ENCODE results near the gene C1QTNF3.
"Not testable (repeated sequence)": the region's sequence is repeated elsewhere in the genome, so short reads cannot be mapped to it uniquely, and the experiment has no call there.

C1QTNF3 gene

DNA sequence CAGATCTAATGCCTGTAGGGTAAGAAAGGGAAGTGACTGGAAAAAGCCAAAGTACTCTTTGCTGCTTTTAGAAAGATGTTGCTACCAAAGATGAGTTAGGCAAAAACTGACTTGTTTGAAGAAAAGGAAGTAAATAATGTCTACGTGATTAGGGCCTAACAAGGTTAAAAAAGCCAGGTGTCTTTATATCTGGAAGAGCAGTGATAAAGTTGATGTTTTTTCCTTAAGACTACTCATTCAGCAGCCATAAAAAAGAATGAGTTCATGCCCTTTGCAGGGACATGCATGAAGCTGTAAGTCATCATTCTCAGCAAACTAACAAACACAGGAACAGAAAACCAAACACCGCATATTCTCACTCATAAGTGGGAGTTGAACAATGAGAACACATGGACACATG is 21.7 kb downstream of the C1QTNF3 start:
- DNase-seq (ENCODE audit: low read depth) = no peak

DNA sequence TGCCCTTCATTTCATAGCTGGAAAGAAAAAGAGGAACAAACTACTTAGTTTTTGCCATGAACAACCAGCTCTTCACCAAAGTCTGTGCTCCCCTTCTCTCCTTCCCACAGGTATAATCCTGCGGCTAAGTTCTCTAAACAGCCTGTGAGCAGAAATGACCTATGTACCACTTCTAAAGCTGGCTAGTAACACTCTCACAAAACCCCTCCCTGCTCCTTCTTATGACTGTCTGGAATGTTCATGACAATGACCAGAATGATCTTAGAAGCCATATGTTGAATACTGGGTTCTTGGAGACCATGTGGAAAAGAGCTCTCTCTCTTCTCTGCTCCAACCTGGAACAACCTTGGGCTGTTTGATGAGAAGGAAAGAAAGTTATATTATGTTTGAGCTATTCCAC is 22.3 kb downstream of the C1QTNF3 start:
- DNase-seq (ENCODE audit: low read depth) = no peak

DNA sequence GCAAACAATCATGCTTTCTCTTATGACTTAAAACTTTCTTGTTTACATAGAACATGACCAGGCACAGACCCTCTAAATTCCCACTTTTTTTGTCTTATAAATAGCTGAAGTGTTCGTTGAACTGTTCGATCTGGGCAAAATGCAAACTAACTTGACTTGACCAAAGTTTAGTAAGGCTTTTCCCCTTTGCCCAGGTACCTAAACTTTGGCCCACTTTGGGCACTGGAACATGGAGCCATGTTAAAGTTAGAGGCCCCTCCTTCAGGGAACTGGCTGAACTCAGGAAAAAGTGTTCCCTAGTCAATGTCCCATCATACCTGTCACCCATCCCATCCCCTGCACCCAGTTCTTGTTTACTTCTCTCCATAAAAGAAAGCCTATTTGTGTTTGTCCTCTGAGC is 25.8 kb downstream of the C1QTNF3 start:
- DNase-seq (ENCODE audit: low read depth) = no peak

DNA sequence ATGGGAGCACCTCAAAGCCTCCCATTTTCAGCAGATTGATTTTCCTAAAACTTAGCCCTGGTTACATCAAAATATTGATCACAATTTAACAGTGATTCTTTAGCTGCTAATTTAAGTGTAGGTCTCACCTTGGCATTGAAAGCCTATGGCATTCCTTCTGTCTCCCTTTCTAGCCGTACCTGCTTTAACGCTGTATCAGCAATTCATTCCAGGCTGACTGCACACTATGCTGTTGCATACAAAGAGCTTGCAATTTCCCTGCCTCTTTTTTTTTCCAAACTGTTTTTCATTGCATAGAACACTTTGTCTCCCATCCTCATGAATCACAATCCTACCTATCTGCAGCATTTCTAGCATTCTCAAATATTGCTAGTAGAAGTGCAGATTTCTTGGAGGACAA is 26.3 kb downstream of the C1QTNF3 start:
- no peak for DNase-seq (ENCODE audit: low read depth)

DNA sequence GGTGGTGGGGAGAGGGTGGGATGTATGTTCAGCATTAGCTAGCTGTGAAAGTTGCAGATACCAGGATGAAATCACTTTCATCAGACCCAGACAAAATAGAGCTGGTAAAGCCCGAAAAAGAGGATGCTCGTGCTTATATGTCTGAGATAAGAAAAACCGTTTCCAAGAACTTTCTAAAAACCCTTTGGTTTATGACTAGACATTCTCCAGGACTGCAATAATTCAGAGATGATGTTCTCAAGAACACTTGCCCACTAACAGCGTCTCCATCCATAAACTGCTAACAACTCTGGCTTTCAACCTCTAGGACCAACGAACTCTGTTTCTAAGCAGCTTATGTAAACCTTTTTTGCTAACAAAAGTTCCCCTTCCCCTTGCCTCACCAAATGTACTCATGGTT is 26.8 kb downstream of the C1QTNF3 start:
- no peak for DNase-seq (ENCODE audit: low read depth)

DNA sequence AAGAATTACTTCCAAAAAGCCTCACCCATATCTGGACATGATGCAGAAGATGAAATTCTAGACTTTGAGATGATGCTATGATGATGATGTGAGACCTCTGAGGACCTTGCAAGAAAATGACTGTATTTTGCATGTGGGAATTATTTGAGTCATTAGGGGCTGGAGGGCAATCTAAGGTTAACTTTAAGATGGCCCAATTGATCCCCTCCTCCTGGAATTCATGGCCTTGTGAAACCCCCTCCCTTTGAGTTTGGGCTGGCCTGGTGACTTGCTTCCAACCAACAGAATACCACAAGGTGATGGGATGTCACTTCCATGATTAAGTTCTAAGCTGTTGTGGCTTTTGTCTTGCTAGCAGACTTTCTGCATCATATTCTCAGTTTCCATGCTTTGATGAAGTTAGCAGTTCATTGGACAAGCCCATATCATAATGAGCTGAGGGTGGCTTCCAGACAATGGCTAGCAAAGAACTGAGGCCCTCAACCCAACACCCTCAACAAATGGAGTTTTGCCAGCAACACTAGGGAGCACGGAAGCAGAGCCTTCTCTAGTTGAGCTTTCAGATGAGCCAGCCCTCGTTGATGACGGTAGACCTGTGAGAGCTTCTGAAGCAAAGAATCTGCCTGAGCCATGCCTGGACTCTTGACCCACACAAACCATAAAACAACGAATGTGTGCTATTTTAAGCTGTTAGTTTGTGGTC is 27.7 kb downstream of the C1QTNF3 start:
- DNase-seq (ENCODE audit: low read depth) = no peak

DNA sequence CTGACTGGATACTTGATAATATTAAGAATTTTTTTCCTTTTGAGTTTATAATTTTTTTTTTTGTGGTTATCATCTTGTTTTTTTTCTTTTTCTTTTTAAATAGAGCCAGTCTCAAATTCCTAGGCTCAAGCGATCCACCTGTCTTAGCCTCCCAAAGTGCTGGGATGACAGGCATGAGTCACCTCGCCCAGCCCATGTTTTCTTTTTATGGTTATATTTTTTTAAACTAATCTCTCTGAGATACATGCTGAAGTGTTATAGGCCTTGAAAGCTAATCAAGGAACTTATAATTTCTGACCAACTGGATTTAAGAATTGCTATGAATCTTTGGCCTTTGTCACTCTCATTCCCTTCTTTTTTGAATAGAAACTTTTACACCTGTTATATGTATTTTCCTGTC is 28.4 kb downstream of the C1QTNF3 start:
- no peak for DNase-seq (ENCODE audit: low read depth)

DNA sequence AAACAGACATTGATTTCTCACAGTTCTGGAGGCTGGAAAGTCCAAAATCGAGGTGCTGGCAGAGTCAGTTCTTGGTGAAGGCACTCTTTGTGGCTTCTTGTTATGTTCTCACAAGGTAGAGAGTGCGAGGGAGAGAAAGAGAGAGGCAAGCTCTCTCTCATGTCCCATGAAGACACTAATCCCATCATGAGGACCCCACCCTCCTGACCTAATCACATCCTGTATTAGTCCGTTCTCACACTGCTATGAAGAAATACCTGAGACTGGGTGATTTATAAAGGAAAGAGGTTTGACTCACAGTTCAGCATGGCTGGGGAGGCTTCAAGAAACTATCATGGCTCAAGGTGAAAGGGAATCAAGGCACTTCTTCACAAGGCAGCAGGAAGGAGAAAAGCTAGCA is 29.5 kb downstream of the C1QTNF3 start:
- no peak for DNase-seq (ENCODE audit: low read depth)

DNA sequence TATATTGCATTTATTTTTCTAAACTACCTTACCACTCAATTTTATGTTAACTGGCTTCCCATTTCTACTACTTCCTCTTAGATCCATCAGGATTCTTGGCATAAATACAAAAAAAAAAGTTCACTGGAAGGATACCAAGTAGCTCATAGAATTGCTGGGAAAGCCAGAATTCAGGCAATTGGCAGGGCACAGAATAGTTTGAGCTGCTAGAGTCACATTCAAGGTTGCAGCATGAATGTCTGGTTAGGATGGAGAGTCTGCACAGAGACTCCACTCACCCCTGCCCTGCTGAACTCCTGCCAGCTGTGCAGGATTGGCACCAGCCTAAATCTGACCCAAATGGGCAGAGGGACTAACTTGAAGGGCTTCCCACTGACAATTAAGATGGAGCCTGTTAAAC is 30.2 kb downstream of the C1QTNF3 start:
- DNase-seq (ENCODE audit: low read depth) = peak; percentile 76

DNA sequence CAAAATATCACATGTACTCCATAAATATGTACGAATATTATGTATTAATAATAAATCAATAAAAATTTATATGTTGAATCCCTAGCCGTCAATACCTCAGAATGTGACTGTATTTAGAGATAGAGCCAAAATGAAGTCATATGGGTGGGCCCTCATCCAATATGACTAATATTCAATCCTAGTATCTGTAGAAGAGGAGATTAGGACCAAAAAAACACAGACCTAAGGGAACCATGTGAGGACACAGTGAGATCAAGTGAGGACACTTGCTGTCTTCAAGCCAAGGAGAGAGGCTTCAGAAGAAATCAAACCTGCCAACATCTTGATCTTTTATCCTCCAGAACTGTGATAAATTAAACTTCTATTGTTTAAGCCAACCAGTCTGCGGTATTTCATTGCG is 31.5 kb downstream of the C1QTNF3 start:
- no peak for DNase-seq (ENCODE audit: low read depth)

DNA sequence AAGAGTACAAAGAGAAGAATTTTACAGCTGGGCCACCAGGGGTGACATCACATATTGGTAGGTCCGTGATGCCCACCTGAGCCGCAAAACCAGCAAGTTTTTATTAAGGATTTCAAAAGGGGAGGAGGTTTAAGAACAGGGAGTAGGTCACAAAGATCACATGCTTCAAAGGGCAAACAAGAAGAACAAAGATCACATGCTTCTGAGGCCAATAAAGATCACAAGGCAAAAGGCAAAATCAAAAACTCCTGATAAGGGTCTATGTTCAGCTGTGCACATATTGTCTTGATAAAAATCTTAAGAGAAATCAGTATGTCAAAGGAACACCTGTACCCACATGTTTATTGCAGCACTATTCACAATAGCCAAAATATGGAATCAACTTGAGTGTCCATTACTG is 32.9 kb downstream of the C1QTNF3 start:
- DNase-seq (ENCODE audit: low read depth) = not testable (repeated sequence)

DNA sequence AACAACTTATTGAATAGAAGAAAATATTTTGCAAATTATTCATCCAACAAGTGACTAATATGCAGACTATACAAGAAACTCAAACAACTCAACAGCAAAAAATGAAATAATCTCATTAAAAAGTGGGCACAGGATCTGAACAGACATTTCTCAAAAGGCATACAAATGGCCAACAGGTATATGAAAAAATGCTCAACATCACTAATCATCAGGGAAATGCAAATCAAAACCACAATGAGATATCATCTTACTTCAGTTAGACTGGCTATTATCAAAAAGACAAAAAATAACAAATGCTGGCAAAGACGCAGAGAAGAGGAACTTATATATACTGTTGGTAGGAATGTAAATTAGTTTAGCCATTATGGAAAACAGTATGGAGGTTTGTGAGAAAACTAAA is 33.4 kb downstream of the C1QTNF3 start:
- no peak for DNase-seq (ENCODE audit: low read depth)

DNA sequence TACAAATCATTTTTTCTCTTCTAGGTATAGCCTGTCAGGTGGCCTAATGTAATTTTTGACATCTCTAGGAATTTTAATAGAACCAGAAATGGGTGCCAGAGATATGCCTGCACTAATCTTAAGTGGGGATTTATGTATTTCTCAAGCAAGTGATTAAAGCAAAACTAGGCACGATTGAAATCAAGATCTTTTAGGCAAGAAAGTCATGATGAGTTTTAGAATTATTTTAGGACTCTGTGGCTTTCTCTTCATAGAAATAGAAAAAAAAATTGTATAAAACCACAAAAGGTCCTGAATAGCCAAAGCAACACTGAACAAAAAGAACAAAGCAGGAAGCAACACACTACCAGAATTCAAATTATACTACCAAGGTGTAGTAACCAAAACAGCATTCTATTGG is 34.2 kb downstream of the C1QTNF3 start:
- no peak for DNase-seq (ENCODE audit: low read depth)

DNA sequence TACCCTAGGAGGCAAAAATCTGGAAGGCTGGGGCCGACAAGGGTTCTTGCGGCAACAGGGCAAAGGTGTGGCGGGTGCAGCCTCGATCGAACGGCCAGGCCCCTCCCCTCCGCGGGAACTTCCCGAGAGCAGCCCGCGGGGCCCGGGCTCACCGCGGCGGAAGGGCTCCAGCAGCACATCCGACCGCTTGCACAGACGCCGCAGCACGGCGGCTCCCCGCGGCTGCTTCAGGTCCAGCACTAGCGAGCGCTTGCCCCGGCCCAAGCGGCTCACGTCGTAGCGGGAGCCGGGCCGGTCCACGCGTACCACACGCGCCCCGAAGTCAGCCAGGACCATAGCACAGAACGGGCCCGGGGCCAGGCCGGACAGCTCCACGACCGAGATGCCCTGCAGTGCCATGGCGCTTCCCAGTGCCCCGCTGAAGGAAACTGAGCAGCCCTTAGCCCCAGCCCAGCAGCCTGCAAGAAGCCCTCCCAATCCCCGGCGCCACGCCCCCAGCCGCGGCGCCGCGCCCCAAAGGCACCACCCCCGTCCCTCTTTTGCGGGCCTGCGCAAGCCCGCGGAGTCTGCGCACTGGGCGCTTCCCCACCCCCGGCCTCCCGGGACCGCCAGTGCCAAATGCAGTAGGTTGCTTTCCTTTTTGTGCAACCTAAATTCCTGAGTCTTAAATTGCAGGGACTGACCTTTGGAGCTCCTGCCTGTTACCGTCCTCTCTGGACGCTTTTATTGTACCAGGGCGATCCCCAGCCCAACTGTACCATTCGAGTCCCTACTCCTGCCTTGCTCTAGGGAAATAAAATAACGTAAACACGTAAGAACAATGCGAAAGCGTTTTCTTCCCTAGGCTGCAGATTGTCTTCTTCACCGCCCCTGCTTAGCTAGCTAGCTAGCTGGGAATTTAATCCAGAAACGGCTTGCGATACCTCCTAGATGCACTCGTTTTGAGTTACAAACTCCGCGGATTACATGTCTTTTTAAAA is 35.1 kb downstream of the C1QTNF3 start, which contains the start of gene AMACR:
Gene AMACR, minus strand, starts transcription at position 430 of the 980 bp plus-strand sequence. Its CDS starts 31 bp downstream, at position 399.
- DNase-seq (ENCODE audit: low read depth) = peak; percentile 95

DNA sequence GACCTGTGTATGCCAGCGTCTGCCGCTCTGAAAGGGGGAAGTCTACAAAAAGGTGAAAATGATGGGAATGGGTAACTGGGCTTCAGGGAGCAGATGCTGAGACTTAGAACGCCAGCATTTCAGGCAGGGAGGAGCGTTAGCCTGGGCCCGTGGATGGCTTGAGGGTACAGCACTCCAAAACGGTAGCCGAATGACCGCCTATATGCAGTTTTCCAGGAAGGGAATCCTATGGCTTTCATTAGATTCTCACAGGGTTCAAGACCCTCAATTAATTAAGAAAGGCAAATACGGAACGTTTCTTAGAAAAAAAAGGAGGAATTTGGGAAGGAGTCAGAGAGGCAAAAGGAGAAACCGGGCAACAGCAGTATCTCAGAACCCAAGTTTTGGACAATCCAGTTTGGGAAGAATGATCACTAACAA is 35.8 kb downstream of the C1QTNF3 start:
- DNase-seq (ENCODE audit: low read depth) = peak; percentile 25

DNA sequence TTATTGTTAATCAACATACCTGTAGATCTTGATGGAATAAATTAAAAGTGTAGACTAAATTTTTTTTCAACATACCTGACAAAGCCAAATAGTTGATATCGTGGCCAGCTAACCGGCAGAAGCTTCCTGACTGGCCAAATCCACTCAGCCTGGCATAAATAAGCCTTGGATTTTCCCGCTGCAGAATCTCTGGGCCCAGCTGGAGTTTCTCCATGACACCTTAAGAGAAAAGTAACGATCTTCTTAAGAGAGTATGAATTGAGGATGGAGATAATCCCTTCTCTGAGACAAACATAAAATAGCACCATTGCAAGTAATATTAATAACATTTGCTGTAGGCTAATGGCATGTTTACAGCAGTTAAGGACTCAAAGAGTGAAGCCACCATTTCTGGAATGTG is 37.3 kb downstream of the C1QTNF3 start:
- DNase-seq (ENCODE audit: low read depth) = no peak

DNA sequence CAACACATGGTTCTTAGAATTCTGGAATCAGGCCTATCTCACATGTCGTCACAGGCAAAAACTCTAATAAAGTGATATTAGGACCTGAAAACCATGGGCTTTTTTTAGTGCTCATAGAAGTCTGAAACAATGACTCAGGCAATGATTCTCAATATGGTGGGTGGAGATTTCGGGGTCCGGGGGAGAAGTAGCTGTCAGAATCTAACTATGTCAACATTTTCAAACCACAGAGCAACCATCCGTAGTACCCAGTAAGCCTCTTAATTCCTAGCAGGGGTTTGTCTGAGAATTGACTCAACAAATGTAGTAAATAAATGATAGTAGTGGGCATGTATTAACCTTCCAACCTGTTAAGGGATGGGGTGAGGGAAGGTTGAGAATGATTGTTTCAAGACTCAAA is 37.8 kb downstream of the C1QTNF3 start:
- no peak for DNase-seq (ENCODE audit: low read depth)

DNA sequence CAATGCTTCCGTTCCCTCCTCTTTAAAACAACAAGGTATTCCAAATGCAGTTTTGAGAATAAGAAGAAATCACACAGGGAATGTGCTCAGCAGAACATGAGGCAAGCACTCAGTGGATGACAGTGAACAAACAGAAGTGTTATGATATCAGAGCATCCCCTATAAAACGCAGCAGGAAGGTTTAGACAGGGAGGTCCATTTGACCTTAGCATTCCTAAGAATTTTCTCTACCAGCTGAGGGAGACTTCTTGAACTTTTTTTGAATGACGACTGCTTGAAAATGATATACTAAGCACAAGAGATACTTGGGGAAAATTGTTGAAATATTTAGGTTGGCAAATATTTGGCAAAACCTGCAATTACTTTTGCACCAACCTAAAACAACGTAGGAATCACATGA is 39.1 kb downstream of the C1QTNF3 start:
- no peak for DNase-seq (ENCODE audit: low read depth)

DNA sequence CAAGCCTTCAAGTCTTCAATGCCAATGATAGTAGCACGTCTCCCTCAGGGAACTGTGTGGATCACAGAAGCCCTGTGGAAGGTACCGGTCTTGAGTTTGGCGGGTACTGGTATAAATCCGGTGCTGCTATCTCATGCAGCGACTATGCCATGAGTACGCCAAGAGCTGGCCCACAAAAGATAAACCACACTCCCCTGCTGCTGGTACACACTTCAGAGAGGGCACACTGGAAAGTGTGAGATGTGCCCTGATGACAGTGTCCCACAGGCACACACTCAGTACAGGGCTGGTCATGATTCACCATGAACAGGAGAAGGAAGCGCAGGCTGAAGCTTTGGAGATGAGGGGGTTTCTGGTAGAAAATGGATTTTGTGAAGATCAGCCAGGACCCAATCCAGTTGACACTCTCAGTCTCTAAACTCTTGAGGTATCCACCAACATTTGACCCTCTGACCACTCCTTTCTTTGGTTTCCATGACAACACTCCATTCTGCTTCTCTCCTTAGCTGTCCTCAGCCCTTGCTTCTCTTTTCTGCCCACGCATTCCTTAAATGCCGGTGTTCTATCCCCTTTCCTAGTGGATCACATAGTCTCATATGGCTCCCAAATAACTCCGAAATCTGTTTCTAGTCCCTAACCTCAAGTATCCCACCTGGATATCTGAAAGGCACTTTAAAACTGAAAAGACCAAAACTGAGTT is 40.2 kb downstream of the C1QTNF3 start:
- DNase-seq (ENCODE audit: low read depth) = peak; percentile 33

DNA sequence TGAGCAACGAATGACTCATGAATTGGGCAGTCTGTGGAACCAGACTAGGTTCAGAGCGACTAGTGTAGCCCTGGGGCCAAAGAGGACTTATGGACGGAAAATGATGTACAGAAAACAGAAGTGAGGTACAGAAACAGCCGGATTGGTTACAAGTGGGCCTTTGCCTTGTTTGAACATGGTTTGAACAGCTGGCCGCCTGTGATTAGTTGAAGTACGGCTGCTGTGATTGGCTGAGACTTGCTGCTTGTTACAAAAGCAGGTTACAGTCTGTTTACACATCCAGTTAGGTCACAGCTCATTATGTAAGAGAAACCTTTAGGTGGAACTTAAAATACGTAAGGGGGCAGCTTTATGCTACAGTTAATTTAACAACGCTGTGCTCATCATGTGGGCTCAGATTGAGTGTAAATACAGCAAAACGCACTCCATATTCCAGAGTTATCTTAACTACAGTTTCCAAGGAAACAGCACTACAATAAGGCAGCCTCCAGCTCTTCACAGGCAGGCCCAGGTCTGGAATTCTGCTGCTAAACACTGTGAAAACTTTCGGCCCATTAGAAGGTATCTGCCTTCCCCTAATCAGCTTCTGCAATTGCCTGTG is 41.7 kb downstream of the C1QTNF3 start:
- DNase-seq (ENCODE audit: low read depth) = peak; percentile 71

DNA sequence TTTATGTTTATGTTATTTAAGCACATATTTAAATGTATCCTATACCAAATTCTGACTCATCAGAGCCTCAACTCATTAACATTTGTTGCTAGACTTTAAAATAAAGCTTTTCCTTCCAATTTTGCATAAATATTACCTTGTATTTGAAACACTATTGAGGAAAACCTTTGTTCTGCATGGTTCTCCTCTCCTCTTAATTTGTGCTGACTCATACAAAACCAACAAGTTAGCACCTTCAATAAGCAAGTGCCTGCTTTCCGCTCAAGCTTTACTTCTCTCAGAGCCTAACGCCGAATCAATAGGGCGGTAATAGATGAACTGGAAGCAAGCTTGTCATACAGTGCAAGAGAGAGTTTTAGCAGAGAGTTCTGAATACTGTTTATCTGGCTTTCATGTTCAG is 43.0 kb downstream of the C1QTNF3 start:
- DNase-seq (ENCODE audit: low read depth) = no peak

DNA sequence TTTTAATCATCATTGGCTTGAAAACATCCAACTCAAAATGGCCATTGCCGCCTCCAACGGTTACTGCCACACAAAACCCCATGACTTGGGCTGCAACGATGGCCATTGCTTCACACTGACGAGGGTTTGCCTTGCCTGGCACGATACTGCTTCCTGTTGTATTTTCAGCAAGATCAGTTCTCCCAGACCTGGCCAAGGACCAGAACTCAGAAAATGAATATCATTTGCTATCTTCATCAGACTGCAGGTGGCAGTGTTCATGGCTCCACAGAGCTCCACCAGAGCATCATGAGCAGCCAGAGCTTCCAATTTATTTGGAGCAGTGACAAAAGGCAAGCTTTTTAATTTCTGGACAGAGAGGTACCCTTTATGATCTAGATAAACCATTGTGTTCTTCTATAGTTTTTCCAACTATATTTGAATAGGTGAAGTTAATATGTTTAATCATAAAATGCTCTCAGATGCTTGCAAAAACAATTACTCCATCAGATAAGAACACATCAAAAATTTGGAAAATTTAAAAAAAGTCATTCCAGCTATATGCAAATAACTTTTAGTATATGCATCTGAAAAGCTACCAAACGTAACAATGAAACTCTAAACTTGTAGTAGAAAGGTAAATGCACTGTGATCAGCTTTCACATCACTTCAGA is 45.6 kb downstream of the C1QTNF3 start:
- DNase-seq (ENCODE audit: low read depth) = peak; percentile 89
